HFFc6 (cell line): Measurements from ENCODE around the gene CHRNB4. TPM values are rescaled to one million over a fixed set of nuclear protein-coding genes. Genes with fewer than 3 reads are reported as not detected.

ENCODE experiments used
- DNase-seq: peaks from one replicate; pipeline ENCODE4 v3.0.0-alpha.2; 2018
- H3K27ac Mint-ChIP-seq: 2 replicates; pipeline ENCODE4 v1.8.0; 2020; ENCODE audit warnings: mild to moderate bottlenecking, mixed read lengths
- H3K27me3 Mint-ChIP-seq: 2 replicates; pipeline ENCODE4 v1.8.0; 2021; ENCODE audit warnings: mild to moderate bottlenecking, moderate library complexity, mixed read lengths; ENCODE audit not compliant: insufficient read depth
- H3K36me3 Mint-ChIP-seq: 2 replicates; pipeline ENCODE4 v1.8.0; 2021; ENCODE audit warnings: low read depth, mixed read lengths
- H3K4me1 Mint-ChIP-seq: 2 replicates; pipeline ENCODE4 v1.8.0; 2020; ENCODE audit warnings: low read depth, mixed read lengths
- H3K4me3 Mint-ChIP-seq: 2 replicates; pipeline ENCODE4 v1.8.0; 2020; ENCODE audit warnings: mild to moderate bottlenecking, moderate library complexity, mixed read lengths
- H3K9me3 Mint-ChIP-seq: 2 replicates; pipeline ENCODE4 v1.8.0; 2020; ENCODE audit warnings: mild to moderate bottlenecking, mixed read lengths
- CTCF ChIP-seq: fragments of 200-600 bp; sonication (generic); IDR thresholded peaks from 2 replicates; pipeline ENCODE4 v1.5.0; 2021; ENCODE audit warnings: antibody characterized with exemption, mild to moderate bottlenecking
- total RNA-seq, 6 experiments: library from RNA; stranded (reverse); fragmentation: NEBNext Ultra II Directional; extraction: Animal tissue kit (Norgen Biotek cat#: 25700); gene quantifications; 2 replicates in 1 of 6; 3 replicates in 5 of 6; pipeline ENCODE4 v1.2.3, GENCODE V29; 2021

CHRNB4 gene
- total RNA-seq, 6 experiments from 2014 or later, result not detected

- Mint-ChIP-seq H3K4me3 (no peak overlapping the region), H3K36me3 (no peaks in the 10 kb centered on the region), H3K9me3 (no peaks in the 10 kb centered on the region), H3K4me1 (no peaks in the 10 kb centered on the region), H3K27ac (no peak overlapping the region), H3K27me3 (peaks cover 31% of the 10 kb centered on the region)
- no peak for TF ChIP-seq CTCF
- DNase-seq, result no peak
These were observed 11.1 kb upstream of the CHRNB4 start for GRCh38 chr15:78651930-78652615.

- no peaks in the 10 kb centered on the region for H3K4me1 Mint-ChIP-seq
- no peaks in the 10 kb centered on the region for H3K9me3 Mint-ChIP-seq
- DNase-seq, result no peak
- no peak overlapping the region for H3K4me3 Mint-ChIP-seq
- TF ChIP-seq CTCF, result no peak
- H3K27me3 Mint-ChIP-seq, result peaks cover 26% of the 10 kb centered on the region
- no peaks in the 10 kb centered on the region for H3K36me3 Mint-ChIP-seq
- no peak overlapping the region for H3K27ac Mint-ChIP-seq
These were observed 10.0 kb upstream of the CHRNB4 start for GRCh38 chr15:78651007-78651406.

- TF ChIP-seq CTCF, result no peak
- no peak overlapping the region for H3K4me3 Mint-ChIP-seq
- no peaks in the 10 kb centered on the region for H3K36me3 Mint-ChIP-seq
- H3K4me1 Mint-ChIP-seq, result no peaks in the 10 kb centered on the region
- DNase-seq, result no peak
- H3K27me3 Mint-ChIP-seq, result peaks cover 27% of the 10 kb centered on the region
- H3K27ac Mint-ChIP-seq, result no peak overlapping the region
- H3K9me3 Mint-ChIP-seq, result no peaks in the 10 kb centered on the region
These were observed 9.0 kb upstream of the CHRNB4 start for GRCh38 chr15:78650022-78650421.

- no peak for TF ChIP-seq CTCF
- Mint-ChIP-seq H3K4me1 (no peaks in the 10 kb centered on the region), H3K36me3 (no peaks in the 10 kb centered on the region), H3K27ac (no peak overlapping the region), H3K27me3 (peaks cover 24% of the 10 kb centered on the region), H3K4me3 (no peak overlapping the region), H3K9me3 (no peaks in the 10 kb centered on the region)
- no peak for DNase-seq
These were observed 4.0 kb upstream of the CHRNB4 start for GRCh38 chr15:78645009-78645408.

- no peak overlapping the region for H3K27ac Mint-ChIP-seq
- H3K36me3 Mint-ChIP-seq, result no peaks in the 10 kb centered on the region
- H3K9me3 Mint-ChIP-seq, result no peaks in the 10 kb centered on the region
- peaks cover 22% of the 10 kb centered on the region for H3K27me3 Mint-ChIP-seq
- no peak for TF ChIP-seq CTCF
- DNase-seq, result no peak
- H3K4me1 Mint-ChIP-seq, result no peaks in the 10 kb centered on the region
- no peak overlapping the region for H3K4me3 Mint-ChIP-seq
These were observed 1.3 kb upstream of the CHRNB4 start for GRCh38 chr15:78642331-78642730.
